Activated CD4-positive, alpha-beta T cell treated with anti-CD3 and anti-CD28 coated beads, Interleukin-2, amount 50 U/mL, for 48 hours (primary cell): ENCODE results near the gene TRIM61.
"Not testable (repeated sequence)": the region's sequence is repeated elsewhere in the genome, so short reads cannot be mapped to it uniquely, and the experiment has no call there.

ENCODE experiments used
- DNase-seq, 2 experiments: peaks; one replicate each; pipeline ENCODE4 v3.0.0-alpha.2; 2020

The TRIM61 gene

DNA sequence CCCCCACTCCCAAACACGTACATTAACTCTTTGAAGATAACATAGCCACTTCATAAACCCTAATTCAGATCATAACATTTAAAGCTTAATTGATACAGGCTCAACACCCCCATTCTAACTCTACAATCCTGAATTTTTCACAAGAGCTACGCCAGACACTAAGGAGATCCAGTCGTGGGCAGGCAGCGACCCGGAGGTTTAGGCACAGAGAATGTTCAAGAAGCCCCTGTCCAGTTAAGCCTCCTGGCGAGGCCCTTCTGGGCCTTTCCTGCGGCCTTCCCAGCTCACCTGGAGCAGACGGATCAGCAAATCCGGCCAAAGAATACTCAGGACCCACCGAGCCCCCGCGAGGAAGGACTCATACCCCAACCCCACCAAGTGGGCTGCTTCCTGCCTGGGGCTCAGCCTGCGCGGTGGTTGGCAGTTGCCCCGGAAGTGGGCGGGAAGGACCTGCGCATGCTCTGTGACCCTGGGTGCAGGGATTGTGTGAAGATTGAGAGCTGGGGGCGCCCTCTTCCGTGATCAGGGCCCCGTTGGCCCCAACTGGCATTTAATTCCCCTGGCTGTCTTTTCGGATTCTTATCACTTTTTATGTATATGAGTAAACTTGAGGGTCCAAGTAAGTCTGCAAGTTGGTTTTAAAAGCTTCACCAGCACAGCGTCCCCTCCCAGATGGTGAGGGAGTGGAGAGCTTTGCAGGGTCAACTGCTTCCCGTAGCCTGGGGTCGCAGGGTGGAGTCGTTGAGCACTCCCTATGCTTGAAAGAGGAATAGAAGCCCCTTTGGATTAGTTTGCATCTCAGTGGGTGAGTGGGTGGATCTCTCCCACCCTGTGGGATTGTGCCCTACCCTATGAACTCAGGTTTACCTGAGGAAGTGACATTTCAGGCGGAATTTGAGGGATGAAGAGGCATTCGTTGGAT lies at the start of gene TRIM61:
Gene TRIM61, minus strand, starts transcription at position 415 of the 922 bp plus-strand sequence. CDS start 7,655 bp downstream, outside the sequence.
- peak; percentile 38 to 53 for DNase-seq

DNA sequence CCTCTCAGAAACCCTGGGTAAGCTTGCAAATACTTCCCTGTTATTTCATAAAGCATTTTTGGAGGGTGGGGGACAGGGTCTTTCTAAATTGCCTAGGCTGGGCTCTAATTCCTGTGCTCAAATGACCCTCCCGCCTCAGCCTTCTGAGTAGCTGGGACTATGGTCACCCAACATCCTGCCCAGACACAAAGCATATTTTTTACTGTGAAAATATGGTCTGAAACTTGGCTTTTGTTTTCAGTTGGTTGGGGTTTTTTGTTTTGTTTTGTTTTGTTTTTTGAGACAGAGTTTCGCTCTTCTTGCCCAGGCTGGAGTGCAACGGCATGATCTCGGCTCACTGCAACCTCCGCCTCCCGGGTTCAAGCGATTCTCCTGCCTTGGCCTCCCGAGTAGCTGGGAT lies 48.3 kb upstream of the TRIM61 start:
- not testable (repeated sequence) for DNase-seq

DNA sequence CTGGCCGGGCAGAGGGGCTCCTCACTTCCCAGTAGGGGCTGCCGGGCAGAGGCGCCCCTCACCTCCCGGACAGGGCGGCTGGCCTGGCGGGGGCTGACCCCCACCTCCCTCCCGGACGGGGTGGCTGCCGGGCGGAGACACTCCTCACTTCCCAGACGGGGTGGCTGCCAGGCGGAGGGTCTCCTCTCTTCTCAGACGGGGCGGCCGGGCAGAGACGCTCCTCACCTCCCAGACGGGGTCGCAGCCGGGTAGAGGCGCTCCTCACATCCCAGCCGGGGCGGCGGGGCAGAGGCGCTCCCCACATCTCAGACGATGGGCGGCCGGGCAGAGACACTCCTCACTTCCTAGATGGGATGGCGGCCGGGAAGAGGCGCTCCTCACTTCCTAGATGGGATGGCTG lies 42.5 kb upstream of the TRIM61 start:
- DNase-seq, result not testable (repeated sequence)

DNA sequence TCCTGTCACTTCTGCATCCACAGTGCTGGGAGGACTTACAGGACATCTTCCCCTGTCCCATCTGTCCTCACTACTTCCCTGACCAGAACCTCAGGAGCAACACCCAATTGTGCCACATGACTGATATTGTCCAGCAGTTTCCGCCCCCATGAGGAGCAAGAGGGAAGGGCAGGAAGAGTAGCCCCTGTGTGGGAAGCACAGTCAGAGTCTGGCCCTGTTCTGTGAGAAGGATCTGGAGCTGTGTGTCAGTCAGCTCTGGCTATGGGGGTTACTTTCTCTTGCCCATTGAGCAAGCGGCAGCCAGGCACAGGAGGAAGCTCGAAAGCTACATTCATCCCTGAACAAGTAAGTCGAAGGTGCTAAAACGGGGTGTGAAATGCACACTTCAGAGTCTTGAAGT lies 39.5 kb upstream of the TRIM61 start:
- no peak for DNase-seq

DNA sequence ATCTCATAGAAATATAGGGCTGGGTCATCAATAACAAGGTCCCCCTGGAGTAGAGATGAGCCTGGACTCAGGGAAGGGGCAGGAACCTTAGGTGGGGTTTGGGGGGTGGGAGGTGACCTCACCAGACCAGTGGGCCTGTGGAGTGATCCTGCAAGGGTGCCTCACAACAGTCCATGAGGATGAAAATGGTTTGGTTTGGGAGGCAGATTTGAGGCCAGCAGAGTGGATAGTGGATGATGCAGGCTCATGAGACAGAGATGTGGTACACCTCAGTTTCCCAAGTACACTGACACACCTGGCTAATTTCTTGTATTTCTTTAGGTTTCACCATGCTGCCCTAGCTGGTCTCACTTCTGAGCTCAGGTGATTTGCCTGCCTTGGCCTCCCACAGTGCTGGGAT lies 36.2 kb upstream of the TRIM61 start:
- no peak for DNase-seq

DNA sequence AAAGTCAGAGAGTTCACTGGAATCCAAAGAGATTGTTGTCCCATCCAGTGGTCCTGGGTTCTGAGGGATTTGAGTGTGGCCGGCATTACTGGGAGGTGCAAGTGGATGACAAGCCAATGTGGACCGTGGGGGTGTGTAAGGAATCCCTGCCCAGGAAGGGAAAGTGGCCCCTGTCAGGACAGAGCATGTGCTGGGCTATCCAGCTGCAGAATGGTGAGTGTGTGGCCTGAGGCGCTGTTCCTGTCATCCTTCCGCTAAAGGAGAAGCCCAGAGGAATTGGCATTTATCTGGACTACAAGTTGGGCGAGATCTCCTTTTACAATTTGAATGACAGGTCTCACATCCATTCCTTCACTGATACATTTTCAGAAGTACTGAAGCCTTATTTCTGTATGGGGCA lies 33.9 kb upstream of the TRIM61 start:
- DNase-seq, result no peak

DNA sequence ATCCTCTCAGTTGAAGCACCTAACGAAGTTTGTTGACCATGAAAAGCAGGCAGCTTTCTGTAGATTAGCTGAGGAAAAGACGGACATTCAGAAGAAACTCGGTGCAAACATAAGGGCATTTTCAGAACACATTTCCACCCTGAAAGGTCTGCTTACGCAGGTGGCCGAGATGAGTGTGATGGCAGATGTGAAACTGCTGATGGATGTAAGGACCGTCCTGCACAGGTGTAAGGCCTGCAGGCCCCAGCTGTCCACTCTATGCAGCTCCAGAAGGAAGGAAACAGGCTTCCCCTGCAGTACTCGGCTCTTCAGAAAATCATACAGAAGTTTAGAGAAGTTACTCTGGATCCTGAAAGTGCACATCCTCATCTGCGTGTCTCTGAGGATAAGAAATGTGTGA lies 33.5 kb upstream of the TRIM61 start:
- DNase-seq, result no peak

DNA sequence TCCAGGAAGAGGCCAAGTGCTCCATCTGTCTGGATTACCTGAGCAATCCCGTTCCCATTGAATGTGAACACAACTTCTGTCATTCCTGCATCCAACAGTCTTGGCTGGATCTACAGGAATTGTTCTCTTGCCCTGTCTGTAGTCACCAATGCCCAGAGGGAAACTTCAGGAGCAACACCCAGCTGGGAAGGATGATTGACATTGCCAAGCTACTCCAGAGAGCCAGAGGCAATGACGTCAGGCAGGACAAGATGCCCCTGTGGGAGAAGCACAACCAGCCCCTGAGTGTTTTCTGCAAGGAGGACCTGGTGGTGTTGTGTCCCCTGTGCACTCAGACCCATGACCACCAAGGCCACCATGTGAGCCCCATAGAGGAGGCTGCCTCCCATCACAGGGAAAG lies 33.0 kb upstream of the TRIM61 start:
- no peak for DNase-seq

DNA sequence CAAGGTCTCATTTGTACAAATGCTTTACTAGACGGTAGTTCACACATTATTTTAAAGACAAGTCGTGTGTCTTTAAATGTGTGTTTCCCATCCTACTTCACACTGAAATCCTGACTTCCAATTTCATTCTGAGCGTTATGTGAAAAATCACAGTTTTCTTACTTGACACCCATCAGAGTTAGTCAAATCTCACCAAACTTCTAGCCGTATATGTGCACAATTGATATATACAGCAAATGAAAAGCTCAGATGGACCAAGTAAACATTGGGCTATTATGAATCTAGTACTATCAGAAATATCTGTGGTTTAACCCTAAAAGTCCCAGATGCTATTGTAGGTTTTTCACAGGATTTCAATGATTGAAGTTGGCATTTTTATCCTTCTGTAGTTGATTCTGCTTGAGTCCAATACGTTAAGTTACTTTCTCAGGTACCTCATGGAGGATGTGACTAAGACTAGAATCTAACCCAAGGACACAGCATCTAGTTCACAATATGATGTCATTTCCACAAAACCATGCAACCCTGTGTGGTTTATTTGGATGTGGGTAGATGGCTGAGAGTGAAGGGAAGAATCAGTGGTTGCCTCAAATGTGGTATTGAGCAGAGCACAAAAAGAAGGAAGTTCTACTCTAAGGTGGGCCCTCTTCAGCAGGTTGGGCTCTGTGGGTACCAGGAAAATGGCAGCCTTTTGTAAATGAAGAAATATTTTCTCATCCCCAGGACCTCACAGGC lies 32.2 kb upstream of the TRIM61 start:
- DNase-seq, result no peak

DNA sequence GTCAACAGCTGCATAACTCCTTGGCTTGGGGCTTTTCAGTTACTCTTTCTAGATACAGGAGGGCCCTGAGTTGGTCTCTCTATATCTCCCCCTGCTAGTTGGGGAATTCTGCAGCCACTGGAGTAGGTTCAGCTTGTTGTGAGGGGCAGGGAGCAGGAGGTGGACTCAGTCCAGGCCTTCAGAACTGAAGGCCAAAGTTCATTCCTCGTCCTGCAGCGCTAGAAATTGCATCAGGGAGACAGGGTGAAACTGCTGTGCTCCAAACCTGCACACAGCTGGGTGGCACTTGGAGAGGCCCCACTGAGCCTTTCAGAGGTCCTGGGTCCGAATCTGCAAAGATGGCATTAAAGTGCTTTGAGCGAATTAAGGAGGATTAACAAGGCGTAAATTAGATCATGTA lies 29.4 kb upstream of the TRIM61 start:
- no peak for DNase-seq

DNA sequence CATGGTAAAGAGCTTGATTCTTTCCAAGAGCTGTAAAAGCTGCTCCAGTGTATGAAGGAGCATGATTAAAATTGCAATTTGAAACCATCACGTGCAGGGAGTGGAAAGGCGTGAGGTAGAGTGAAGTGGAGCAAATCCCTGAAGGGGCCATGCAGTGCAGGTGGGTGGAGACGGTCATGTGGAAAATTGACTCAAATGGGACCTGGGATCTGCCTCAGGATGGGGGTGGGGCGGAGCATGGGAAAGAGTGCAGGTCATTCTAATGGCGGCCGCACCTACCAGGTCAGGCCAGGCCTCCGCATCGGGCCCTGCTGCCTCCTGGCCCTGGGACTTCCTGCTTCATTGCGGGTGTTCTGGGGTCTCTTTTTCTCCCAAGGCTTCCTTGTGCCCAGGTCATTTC lies 29.0 kb upstream of the TRIM61 start:
- DNase-seq, result no peak

DNA sequence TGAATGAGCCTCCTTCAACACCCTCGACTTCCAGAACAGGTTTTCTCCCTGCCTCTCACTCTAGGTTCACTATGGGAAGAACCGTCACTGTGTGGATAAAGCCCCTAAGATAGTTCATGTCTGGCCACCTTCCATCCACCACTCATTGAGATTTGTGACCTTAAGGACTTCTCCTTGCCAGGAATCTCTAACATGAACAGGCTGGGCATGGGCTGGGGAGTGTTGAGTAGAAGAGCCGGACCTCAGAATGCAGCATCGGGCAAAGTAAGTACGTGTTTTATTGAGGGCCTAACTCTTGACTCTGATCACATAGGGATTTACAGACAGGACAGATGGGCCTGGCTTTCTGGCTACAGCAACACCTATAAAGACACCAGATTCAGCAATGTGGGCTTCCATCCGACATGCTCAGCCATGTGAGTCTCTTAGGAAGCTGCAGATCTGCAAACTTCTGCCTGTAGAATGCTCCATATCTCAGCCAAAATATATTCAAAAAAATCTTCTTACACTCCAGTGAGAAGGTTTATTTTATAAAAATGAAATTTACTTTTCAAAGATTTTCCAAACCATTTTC lies 28.0 kb upstream of the TRIM61 start:
- DNase-seq, result no peak

DNA sequence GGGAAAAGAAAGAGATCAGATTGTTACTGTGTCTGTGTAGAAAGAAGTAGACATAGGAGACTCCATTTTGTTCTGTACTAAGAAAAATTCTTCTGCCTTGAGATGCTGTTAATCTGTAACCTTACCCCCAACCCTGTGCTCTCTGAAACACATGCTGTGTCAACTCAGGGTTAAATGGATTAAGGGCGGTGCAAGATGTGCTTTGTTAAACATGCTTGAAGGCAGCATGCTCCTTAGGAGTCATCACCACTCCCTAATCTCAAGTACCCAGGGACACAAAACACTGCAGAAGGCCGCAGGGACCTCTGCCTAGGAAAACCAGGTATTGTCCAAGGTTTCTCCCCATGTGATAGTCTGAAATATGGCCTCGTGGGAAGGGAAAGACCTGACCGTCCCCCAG lies 24.5 kb upstream of the TRIM61 start:
- not testable (repeated sequence) for DNase-seq

DNA sequence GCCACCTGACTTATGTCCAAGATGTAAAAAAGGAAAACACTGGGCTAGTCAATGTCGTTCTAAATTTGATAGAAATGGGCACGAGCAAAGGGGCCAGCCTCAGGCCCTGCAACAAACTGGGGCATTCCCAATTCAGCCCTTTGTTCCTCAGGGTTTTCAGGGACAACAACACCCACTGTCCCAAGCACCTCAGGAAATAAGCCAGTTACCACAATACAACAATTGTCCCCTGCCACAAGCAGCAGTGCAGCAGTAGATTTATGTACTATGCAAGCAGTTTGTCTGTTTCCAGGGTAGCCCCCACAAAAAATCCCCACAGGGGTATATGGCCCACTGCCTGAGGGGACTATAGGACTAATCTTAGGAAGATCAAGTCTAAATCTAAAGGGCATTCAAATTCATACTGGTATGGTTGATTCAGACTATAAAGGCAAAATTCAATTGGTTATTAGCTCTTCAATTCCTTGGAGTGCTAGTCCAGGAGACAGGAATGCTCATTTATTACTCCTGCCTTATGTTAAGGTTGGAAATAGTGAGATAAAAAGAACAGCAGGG lies 21.1 kb upstream of the TRIM61 start:
- DNase-seq, result not testable (repeated sequence)

DNA sequence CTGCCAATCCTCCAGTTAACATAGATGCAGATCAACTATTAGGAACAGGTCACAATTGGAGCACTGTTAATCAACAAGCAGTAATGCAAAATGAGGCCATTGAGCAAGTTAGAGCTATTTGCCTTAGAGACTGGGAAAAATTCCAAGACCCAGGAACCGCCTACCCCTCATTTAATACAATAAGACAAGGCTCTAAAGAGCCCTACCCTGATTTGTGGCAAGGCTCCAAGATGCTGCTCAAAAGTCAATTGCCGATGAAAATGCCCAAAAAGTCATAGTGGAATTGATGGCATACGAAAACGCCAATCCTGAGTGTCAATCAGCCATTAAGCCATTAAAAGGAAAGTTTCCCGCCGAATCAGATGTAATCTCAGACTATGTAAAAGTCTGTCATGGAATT lies 20.5 kb upstream of the TRIM61 start:
- no peak for DNase-seq

DNA sequence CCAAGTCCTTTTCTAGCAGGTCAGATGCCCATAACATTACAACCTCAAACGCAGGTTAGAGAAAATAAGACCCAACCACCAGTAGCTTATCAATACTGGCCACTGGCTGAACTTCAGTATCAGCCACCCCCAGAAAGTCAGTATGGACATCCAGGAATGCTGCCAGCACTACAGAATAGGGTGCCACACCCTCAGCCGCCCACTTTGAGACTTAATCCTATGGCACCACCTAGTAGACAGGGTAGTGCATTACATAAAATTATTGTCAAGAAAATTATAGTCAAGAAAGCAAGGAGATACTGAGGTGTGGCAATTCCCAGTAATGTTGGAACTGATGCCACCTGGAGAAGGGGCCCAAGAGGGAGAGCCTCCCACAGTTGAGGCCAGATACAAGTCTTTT lies 19.9 kb upstream of the TRIM61 start:
- no peak for DNase-seq

DNA sequence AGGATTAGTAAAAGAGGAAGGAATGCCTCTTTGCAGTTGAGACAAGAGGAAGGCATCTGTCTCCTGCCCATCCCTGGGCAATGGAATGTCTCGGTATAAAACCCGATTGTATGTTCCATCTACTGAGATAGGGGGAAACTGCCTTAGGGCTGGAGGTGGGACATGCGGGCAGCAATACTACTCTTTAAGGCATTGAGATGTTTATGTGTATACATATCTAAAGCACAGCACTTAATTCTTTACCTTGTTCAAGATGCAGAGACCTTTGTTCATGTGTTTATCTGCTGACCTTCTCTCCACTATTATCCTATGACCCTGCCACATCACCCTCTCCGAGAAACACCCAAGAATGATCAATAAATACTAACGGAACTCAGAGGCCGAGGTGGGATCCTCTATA lies 18.7 kb upstream of the TRIM61 start:
- DNase-seq, result not testable (repeated sequence)

DNA sequence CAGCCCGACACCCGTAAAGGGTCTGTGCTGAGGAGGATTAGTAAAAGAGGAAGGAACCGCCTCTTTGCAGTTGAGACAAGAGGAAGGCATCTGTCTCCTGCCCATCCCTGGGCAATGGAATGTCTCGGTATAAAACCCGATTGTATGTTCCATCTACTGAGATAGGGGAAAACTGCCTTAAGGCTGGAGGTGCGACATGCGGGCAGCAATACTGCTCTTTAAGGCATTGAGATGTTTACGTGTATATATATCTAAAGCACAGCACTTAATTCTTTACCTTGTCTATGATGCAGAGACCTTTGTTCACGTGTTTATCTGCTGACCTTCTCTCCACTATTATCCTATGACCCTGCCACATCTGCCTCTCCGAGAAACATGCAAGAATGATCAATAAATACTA lies 13.3 kb upstream of the TRIM61 start:
- DNase-seq, result not testable (repeated sequence)

DNA sequence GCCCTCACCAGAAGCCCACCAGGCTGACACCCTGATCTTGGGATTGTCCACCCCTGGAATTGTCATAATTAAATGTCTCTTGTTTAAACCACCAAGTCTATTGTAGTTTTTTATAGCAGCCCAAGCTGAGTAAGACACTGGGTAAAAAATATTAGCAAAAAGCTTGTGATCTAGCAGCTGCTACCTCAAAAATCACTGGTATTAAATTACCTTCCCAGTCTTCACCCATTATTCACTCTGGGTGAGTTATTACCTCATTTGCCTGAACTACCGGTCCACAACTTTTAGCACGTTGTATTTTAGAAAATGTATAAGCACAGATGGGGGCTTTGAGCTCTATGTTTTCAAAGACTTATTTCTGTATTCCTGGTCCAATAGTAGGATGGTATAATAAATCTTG lies 12.0 kb upstream of the TRIM61 start:
- DNase-seq, result no peak

DNA sequence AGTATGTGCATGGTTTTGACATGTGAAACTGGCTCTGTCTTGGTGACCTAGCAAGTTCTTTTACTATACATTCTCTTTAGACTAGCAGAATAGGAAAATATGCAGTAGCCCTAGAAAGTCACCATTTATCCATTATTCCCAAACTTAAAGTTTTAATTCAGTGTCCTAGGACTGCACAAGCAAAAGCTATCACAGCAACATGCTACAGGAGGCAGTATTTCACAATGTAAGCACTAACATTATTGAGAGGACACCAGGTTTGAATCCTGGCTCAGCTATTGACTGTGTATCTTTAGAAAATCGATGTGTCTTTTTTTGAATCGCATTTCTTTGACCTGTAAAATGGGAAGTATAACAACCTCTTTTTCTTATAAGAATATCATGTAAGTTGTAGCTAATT lies 5.5 kb downstream of the TRIM61 start:
- not testable (repeated sequence) for DNase-seq

DNA sequence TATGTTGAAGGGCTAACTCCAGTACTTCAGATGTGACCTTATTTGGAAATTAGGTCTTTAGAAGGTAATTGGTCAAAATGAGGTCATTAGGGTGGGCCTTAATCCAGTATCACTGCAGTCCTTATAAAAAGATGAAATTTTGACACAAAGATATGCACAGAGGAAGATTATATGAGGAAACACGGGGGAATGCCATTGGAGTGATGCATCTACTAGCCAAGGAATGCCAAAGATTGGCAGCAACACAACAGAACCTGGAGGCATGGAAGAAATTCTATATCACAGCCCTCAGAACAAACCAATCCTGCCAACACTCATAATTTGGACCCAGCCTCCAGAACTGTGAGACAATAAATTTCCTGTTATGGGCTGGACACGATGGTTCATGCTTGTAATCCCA lies 17.6 kb downstream of the TRIM61 start:
- DNase-seq, result no peak

DNA sequence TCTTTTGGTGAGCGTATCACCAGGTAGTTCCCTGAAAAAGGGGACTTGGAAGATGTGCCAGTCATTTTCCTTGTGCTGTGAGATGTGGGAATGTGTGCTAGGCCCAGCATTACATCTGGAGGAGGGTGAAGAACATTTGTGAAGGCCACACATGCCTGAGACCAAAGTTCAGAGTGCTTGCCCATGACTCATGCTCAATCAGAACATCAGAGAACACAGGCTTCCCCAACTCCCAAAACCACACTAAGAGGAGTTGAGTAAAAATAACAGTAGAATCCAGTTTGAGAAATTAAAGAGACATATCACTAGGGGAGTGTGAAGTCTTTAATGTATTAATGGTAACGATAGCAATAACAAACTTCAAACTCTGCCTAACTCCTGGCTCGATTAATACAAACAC lies 18.0 kb downstream of the TRIM61 start:
- not testable (repeated sequence) for DNase-seq
